Thyroid gland (tissue), 4 donors: ENCODE data around the gene KIDINS220.

ENCODE experiments used
- POLR2A ChIP-seq, 2 donors: fragments of 450-650 bp; IDR thresholded peaks; one replicate each; pipeline ENCODE4 v1.6.1; 2017; ENCODE audit warnings: antibody characterized with exemption in 2 of 2, mild to moderate bottlenecking in 2 of 2, moderate library complexity in 1 of 2
- TF ChIP-seq, protein P1 (sequence below), 6 experiments: fragments of 200-600 bp in 3 of 6; fragments of 450-650 bp in 3 of 6; sonication (generic) in 3 of 6; IDR thresholded peaks; one replicate each; pipeline ENCODE4 v1.5.1; 2016 to 2019; ENCODE audit warnings: antibody characterized with exemption in 6 of 6, mild to moderate bottlenecking in 2 of 6, inconsistent platforms in 1 of 6, moderate library complexity in 1 of 6

DNA sequence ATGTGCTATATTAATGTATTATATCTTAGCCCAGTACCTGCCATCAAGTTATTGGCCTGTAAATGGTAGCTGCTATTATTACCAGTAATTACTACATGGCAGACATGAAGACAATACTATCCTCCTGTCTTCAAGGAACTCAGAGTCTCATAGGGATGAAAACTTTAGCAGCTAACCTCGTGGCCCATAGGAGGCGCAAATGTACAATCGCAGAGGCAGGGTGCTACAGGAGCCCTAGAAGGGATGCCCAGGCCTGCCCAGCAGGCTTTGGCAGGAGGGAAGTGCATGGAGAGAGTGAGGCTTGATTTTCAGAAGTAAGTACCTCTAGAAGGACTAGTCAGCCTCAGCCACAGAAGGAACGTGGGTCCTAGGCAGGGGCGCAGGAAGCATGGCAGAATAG lies 44.7 kb upstream of the KIDINS220 start:
- TF ChIP-seq, protein P1, sequence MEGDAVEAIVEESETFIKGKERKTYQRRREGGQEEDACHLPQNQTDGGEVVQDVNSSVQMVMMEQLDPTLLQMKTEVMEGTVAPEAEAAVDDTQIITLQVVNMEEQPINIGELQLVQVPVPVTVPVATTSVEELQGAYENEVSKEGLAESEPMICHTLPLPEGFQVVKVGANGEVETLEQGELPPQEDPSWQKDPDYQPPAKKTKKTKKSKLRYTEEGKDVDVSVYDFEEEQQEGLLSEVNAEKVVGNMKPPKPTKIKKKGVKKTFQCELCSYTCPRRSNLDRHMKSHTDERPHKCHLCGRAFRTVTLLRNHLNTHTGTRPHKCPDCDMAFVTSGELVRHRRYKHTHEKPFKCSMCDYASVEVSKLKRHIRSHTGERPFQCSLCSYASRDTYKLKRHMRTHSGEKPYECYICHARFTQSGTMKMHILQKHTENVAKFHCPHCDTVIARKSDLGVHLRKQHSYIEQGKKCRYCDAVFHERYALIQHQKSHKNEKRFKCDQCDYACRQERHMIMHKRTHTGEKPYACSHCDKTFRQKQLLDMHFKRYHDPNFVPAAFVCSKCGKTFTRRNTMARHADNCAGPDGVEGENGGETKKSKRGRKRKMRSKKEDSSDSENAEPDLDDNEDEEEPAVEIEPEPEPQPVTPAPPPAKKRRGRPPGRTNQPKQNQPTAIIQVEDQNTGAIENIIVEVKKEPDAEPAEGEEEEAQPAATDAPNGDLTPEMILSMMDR (IDR thresholded peaks at IDR 0.05), result peak in 1 of 6 experiments; percentile 5
- no peak for TF ChIP-seq POLR2A (IDR thresholded peaks at IDR 0.05)
